Duodenal mucosa (tissue), 2 donors: ENCODE data around the gene CBARP.

Source experiments
- H3K27ac ChIP-seq: one replicate; pipeline ENCODE4 v1.7.0; 2013; ENCODE audit warnings: low read depth, low read length
- H3K27me3 ChIP-seq, 2 donors: one replicate each; pipeline ENCODE4 v1.7.0; 2013; ENCODE audit warnings: low read length in 2 of 2, control low read depth in 1 of 2; ENCODE audit not compliant: insufficient read depth in 2 of 2, control insufficient read depth in 1 of 2
- H3K36me3 ChIP-seq, 2 donors: one replicate each; pipeline ENCODE4 v1.7.0; 2013; ENCODE audit warnings: low read length in 2 of 2, control low read depth in 1 of 2; ENCODE audit not compliant: insufficient read depth in 2 of 2, control insufficient read depth in 1 of 2
- H3K4me1 ChIP-seq, 2 donors: one replicate each; pipeline ENCODE4 v1.7.0; 2013; ENCODE audit warnings: low read length in 2 of 2, control low read depth in 1 of 2; ENCODE audit not compliant: insufficient read depth in 2 of 2, control insufficient read depth in 1 of 2
- H3K4me3 ChIP-seq, 2 donors: one replicate each; pipeline ENCODE4 v1.7.0; 2013; ENCODE audit warnings: low read length in 2 of 2, low read depth in 1 of 2
- H3K9ac ChIP-seq, 2 donors: one replicate each; pipeline ENCODE4 v1.7.0; 2013; ENCODE audit warnings: low read length in 2 of 2, low read depth in 1 of 2
- H3K9me3 ChIP-seq, 2 donors: one replicate each; pipeline ENCODE4 v1.7.0; 2013; ENCODE audit warnings: low read length in 2 of 2, control low read depth in 1 of 2; ENCODE audit not compliant: control insufficient read depth in 1 of 2

Gene CBARP

GRCh38 chr19:1281569-1282287, 43.9 kb upstream of the CBARP start:
- H3K4me1 ChIP-seq = peaks cover 23% of the 10 kb centered on the region in 2 donors
- H3K36me3 ChIP-seq = peaks cover 8 to 13% of the 10 kb centered on the region in 2 donors
- peaks cover 3 to 9% of the 10 kb centered on the region in 2 donors for H3K27me3 ChIP-seq
- H3K9ac ChIP-seq = no peak overlapping the region
- H3K27ac ChIP-seq = no peak overlapping the region
- H3K4me3 ChIP-seq = no peak overlapping the region
- H3K9me3 ChIP-seq = no peaks in the 10 kb centered on the region

GRCh38 chr19:1280636-1281568, 43.1 kb upstream of the CBARP start:
- no peak overlapping the region for H3K4me3 ChIP-seq

GRCh38 chr19:1279782-1280341, 42.1 kb upstream of the CBARP start:
- Histone ChIP-seq H3K4me1 (peaks cover 27 to 30% of the 10 kb centered on the region in 2 donors), H3K9me3 (no peaks in the 10 kb centered on the region), H3K9ac (no peak overlapping the region), H3K36me3 (peaks cover 8 to 15% of the 10 kb centered on the region in 2 donors), H3K4me3 (no peak overlapping the region), H3K27ac (no peak overlapping the region), H3K27me3 (peaks cover 3 to 5% of the 10 kb centered on the region in 2 donors)

More at GRCh38 chr19:1280636-1281568, 43.1 kb upstream of the CBARP start:
- no peak overlapping the region for H3K9ac ChIP-seq
- peaks cover 31% of the 10 kb centered on the region in 2 donors for H3K4me1 ChIP-seq
- H3K36me3 ChIP-seq = peaks cover 8 to 13% of the 10 kb centered on the region in 2 donors
- H3K9me3 ChIP-seq = no peaks in the 10 kb centered on the region
- H3K27me3 ChIP-seq = peaks cover 3 to 6% of the 10 kb centered on the region in 2 donors
- no peak overlapping the region for H3K27ac ChIP-seq

- H3K4me3 ChIP-seq = no peak overlapping the region
- H3K27me3 ChIP-seq = no peaks in the 10 kb centered on the region
- peaks cover 14 to 24% of the 10 kb centered on the region in 2 donors for H3K36me3 ChIP-seq
- peaks cover 28 to 32% of the 10 kb centered on the region in 2 donors for H3K4me1 ChIP-seq
- H3K27ac ChIP-seq = no peak overlapping the region
- H3K9me3 ChIP-seq = no peaks in the 10 kb centered on the region
- no peak overlapping the region for H3K9ac ChIP-seq
Observed at GRCh38 chr19:1278713-1279660, 41.2 kb upstream of the CBARP start.

- no peak overlapping the region for H3K27ac ChIP-seq
- no peaks in the 10 kb centered on the region for H3K9me3 ChIP-seq
- no peak overlapping the region for H3K9ac ChIP-seq
- peaks cover 19 to 33% of the 10 kb centered on the region in 2 donors for H3K36me3 ChIP-seq
- peaks cover 24 to 35% of the 10 kb centered on the region in 2 donors for H3K4me1 ChIP-seq
- no peaks in the 10 kb centered on the region for H3K27me3 ChIP-seq
- no peak overlapping the region for H3K4me3 ChIP-seq
Observed at GRCh38 chr19:1278074-1278473, 40.3 kb upstream of the CBARP start.

- no peaks in the 10 kb centered on the region for H3K9me3 ChIP-seq
- H3K27ac ChIP-seq = no peak overlapping the region
- no peak overlapping the region for H3K4me3 ChIP-seq
- peaks cover 31 to 43% of the 10 kb centered on the region in 2 donors for H3K4me1 ChIP-seq
- H3K27me3 ChIP-seq = no peaks in the 10 kb centered on the region
- H3K9ac ChIP-seq = peak overlapping the region in 1 of 2 donors; percentile 83
- peaks cover 28 to 43% of the 10 kb centered on the region in 2 donors for H3K36me3 ChIP-seq
Observed at GRCh38 chr19:1277061-1277460, 39.3 kb upstream of the CBARP start.

- no peaks in the 10 kb centered on the region for H3K9me3 ChIP-seq
- H3K27me3 ChIP-seq = no peaks in the 10 kb centered on the region
- H3K9ac ChIP-seq = peak overlapping the region; percentile 83 to 95
- peaks cover 35 to 47% of the 10 kb centered on the region in 2 donors for H3K4me1 ChIP-seq
- no peak overlapping the region for H3K27ac ChIP-seq
- H3K4me3 ChIP-seq = peak overlapping the region; percentile 73 to 77
- H3K36me3 ChIP-seq = peaks cover 32 to 47% of the 10 kb centered on the region in 2 donors
Observed at GRCh38 chr19:1276628-1277022, 38.8 kb upstream of the CBARP start.

- Histone ChIP-seq H3K27ac (peak overlapping the region; percentile 100), H3K4me1 (peaks cover 40 to 52% of the 10 kb centered on the region in 2 donors), H3K9ac (peak overlapping the region; percentile 83 to 95), H3K9me3 (no peaks in the 10 kb centered on the region), H3K36me3 (peaks cover 37 to 53% of the 10 kb centered on the region in 2 donors), H3K4me3 (peak overlapping the region; percentile 73 to 77), H3K27me3 (no peaks in the 10 kb centered on the region)
Observed at GRCh38 chr19:1275976-1276627, 38.3 kb upstream of the CBARP start.
